Measurements from ENCODE around the gene MAP6. TPM values are rescaled to one million over a fixed set of nuclear protein-coding genes. Genes with fewer than 3 reads are reported as not detected.

MAP6 gene
- total and polyA plus RNA-seq, 10 of the 15 experiments (the other 5 are each of a cell fraction or from before 2014, with no cell fraction given), result 0.06 to 0.19 (median 0.11) TPM; not detected in 5

GRCh38 chr11:75656044-75656727 lies 12.7 kb downstream of the MAP6 start (continued):
- TF ChIP-seq GABPA (IDR thresholded peaks at IDR 0.05; ENCODE audit: low read depth) (no peak), JUNB (IDR thresholded peaks at IDR 0.05) (no peak), BHLHE40 (IDR thresholded peaks at IDR 0.05; ENCODE audit: borderline replicate concordance in 1 of 2, low read depth in 2 of 2, low read length in 1 of 2) (no peak), MEF2A (IDR thresholded peaks at IDR 0.05; ENCODE audit: insufficient read depth, low read depth, low read length) (no peak), NFYA (IDR thresholded peaks at IDR 0.05; ENCODE audit: borderline replicate concordance, low read depth, low read length) (no peak), ZBTB4 (CRISPR knock-in tag; IDR thresholded peaks at IDR 0.05) (no peak)

DNA sequence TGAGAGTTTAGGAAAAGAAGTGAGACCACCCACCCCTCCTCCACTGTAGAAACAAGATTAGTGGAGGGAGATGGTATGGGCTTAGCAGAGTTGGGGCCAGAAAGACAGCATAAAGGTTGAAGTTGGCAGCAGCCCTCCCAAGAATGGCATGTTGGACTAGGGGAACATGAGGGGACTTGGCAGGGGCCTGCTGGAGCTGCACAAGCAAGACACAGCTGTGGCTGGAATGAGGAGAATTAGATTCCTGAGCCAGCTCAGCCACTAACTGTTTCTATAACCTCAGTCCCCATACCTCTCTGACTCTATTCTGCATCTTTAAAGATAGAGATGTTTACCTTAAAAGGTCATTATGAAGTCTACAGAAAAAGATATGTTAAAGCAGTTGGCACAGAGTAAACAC lies 13.2 kb downstream of the MAP6 start:
- ChIA-PET CTCF (interaction anchor here (1.1 kb wide), 1 partner anchor 9 kb away, joined by 4 read pairs; no protein-coding TSS in a partner anchor), POLR2A (no interaction called here)
- H3K9ac ChIP-seq (ENCODE audit: control insufficient read depth, insufficient read depth, low read length), result no peak overlapping the region

More for the DNA sequence above, 13.2 kb downstream of the MAP6 start:
- Histone ChIP-seq H3K27me3 (replicated peaks in 1 of 2; ENCODE audit: control insufficient read depth in 2 of 2, insufficient read depth in 2 of 2, low read length in 1 of 2) (no peaks in the 10 kb centered on the region; a peak in 1 of 4 replicates), H2AFZ (ENCODE audit: control insufficient read depth, low read depth, low read length) (no peak overlapping the region), H3K9me3 (replicated peaks; ENCODE audit: control insufficient read depth, insufficient read depth, low read length) (no peaks in the 10 kb centered on the region), H3K79me2 (ENCODE audit: control insufficient read depth, insufficient read depth, low read length) (no peaks in the 10 kb centered on the region), H3K4me3 (no peak overlapping the region), H3K4me1 (ENCODE audit: control insufficient read depth, insufficient read depth, low read length) (peaks cover 15% of the 10 kb centered on the region), H3K4me2 (ENCODE audit: control insufficient read depth, insufficient read depth) (no peak overlapping the region), H3K27ac (ENCODE audit: control insufficient read depth, insufficient read depth) (no peak overlapping the region), H4K20me1 (ENCODE audit: control insufficient read depth, insufficient read depth) (no peaks in the 10 kb centered on the region), H3K36me3 (ENCODE audit: control insufficient read depth in 2 of 2, insufficient read depth in 2 of 2, low read length in 1 of 2) (no peaks in the 10 kb centered on the region)
- DNase-seq (ENCODE audit: low read depth, low spot score), result no peak
- ChIA-PET RAD21 (ENCODE audit: unreplicated experiment) (no interaction called here), SMC1A (ENCODE audit: uncharacterized antibody, unreplicated experiment) (no interaction called here)
- ATAC-seq, result no peak
- no peak for TF ChIP-seq HDAC6 (IDR thresholded peaks at IDR 0.05; ENCODE audit: unreplicated experiment)
- TF ChIP-seq JUND (IDR thresholded peaks at IDR 0.05; ENCODE audit: low read depth, low read length), result no peak
- no peak for TF ChIP-seq ZNF687 (IDR thresholded peaks at IDR 0.05)
- TF ChIP-seq HDGF (IDR thresholded peaks at IDR 0.05), result no peak
- TF ChIP-seq, protein P1, sequence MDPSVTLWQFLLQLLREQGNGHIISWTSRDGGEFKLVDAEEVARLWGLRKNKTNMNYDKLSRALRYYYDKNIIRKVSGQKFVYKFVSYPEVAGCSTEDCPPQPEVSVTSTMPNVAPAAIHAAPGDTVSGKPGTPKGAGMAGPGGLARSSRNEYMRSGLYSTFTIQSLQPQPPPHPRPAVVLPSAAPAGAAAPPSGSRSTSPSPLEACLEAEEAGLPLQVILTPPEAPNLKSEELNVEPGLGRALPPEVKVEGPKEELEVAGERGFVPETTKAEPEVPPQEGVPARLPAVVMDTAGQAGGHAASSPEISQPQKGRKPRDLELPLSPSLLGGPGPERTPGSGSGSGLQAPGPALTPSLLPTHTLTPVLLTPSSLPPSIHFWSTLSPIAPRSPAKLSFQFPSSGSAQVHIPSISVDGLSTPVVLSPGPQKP (IDR thresholded peaks at IDR 0.05; ENCODE audit: low read depth, low read length), result no peak
- TF ChIP-seq ZNF217 (IDR thresholded peaks at IDR 0.05), result no peak
- no peak for TF ChIP-seq SRF (IDR thresholded peaks at IDR 0.05; ENCODE audit: low read depth in 2 of 2, low read length in 2 of 2)
- intact Hi-C loops (cut with micrococcal nuclease; ENCODE audit: unreplicated experiment), result no loop called here
- FAIRE-seq, result no peak
- in situ Hi-C loops (cut with MboI), result no loop called here
- no TSS peak for BruUV-seq (replicated peaks)

All from GM12878 (cell line).